HFFc6 (cell line): ENCODE results near the gene PPM1E. TPM values are rescaled to one million over a fixed set of nuclear protein-coding genes. Genes with fewer than 3 reads are reported as not detected.

Source experiments
- DNase-seq: peaks from one replicate; pipeline ENCODE4 v3.0.0-alpha.2; 2018
- H3K27ac Mint-ChIP-seq: 2 replicates; pipeline ENCODE4 v1.8.0; 2020; ENCODE audit warnings: mild to moderate bottlenecking, mixed read lengths
- H3K27me3 Mint-ChIP-seq: 2 replicates; pipeline ENCODE4 v1.8.0; 2021; ENCODE audit warnings: mild to moderate bottlenecking, moderate library complexity, mixed read lengths; ENCODE audit not compliant: insufficient read depth
- H3K36me3 Mint-ChIP-seq: 2 replicates; pipeline ENCODE4 v1.8.0; 2021; ENCODE audit warnings: low read depth, mixed read lengths
- H3K4me1 Mint-ChIP-seq: 2 replicates; pipeline ENCODE4 v1.8.0; 2020; ENCODE audit warnings: low read depth, mixed read lengths
- H3K4me3 Mint-ChIP-seq: 2 replicates; pipeline ENCODE4 v1.8.0; 2020; ENCODE audit warnings: mild to moderate bottlenecking, moderate library complexity, mixed read lengths
- H3K9me3 Mint-ChIP-seq: 2 replicates; pipeline ENCODE4 v1.8.0; 2020; ENCODE audit warnings: mild to moderate bottlenecking, mixed read lengths
- total RNA-seq, 6 experiments: library from RNA; stranded (reverse); fragmentation: NEBNext Ultra II Directional; extraction: Animal tissue kit (Norgen Biotek cat#: 25700); gene quantifications; 2 replicates in 1 of 6; 3 replicates in 5 of 6; pipeline ENCODE4 v1.2.3, GENCODE V29; 2021
- TF ChIP-seq, protein P1 (sequence below): fragments of 200-600 bp; sonication (generic); IDR thresholded peaks from 2 replicates; pipeline ENCODE4 v1.5.0; 2021; ENCODE audit warnings: antibody characterized with exemption, mild to moderate bottlenecking

PPM1E gene
- total RNA-seq, 6 experiments from 2014 or later = not detected

DNA sequence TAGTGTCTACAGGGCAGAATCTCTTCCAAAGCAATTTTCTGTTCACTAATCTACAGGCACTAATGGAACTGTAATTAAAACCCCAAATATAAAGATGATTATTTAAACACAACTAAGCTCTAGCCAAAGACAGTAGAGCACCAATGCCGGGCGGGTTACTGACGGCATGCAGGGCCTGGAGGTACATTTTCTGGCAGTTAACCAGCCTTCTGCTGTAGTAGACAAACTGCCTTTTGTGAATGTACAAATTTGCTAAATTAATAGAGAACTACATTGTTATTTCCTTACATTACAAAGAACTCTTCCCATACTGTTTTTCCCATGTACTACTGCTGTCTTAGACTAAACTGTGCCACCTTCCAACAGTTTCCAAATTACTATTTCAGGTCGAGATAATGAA, 243.2 kb downstream of the PPM1E start:
- Mint-ChIP-seq H3K27ac (no peak overlapping the region), H3K4me1 (peaks cover 59% of the 10 kb centered on the region)

DNA sequence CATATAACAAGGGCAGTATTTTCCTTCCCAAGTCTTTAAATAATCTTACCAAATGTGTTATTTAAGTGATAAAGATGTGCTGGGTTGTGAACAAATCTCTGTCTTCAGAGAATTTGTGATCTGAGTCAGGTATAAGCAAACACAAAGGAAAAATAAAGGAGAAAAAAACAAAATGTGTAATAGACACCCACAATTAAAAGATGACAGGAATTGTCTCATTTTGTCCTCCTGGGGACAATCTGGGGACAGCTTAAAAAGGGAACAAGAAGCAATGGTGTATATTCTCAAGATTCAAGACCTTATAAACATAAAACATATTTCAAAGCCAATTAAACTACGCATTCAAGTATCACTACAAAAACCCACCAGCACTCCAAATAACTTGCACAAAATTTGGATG, 243.8 kb downstream of the PPM1E start:
- Mint-ChIP-seq H3K36me3 (peaks cover 25% of the 10 kb centered on the region), H3K27me3 (no peaks in the 10 kb centered on the region), H3K4me3 (no peak overlapping the region), H3K9me3 (no peaks in the 10 kb centered on the region), H3K27ac (no peak overlapping the region), H3K4me1 (peaks cover 61% of the 10 kb centered on the region)
- DNase-seq = no peak
- TF ChIP-seq, protein P1, sequence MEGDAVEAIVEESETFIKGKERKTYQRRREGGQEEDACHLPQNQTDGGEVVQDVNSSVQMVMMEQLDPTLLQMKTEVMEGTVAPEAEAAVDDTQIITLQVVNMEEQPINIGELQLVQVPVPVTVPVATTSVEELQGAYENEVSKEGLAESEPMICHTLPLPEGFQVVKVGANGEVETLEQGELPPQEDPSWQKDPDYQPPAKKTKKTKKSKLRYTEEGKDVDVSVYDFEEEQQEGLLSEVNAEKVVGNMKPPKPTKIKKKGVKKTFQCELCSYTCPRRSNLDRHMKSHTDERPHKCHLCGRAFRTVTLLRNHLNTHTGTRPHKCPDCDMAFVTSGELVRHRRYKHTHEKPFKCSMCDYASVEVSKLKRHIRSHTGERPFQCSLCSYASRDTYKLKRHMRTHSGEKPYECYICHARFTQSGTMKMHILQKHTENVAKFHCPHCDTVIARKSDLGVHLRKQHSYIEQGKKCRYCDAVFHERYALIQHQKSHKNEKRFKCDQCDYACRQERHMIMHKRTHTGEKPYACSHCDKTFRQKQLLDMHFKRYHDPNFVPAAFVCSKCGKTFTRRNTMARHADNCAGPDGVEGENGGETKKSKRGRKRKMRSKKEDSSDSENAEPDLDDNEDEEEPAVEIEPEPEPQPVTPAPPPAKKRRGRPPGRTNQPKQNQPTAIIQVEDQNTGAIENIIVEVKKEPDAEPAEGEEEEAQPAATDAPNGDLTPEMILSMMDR = no peak

More for the DNA sequence above, 243.2 kb downstream of the PPM1E start:
- Mint-ChIP-seq H3K4me3 (no peak overlapping the region), H3K9me3 (no peaks in the 10 kb centered on the region), H3K27me3 (no peaks in the 10 kb centered on the region), H3K36me3 (peaks cover 25% of the 10 kb centered on the region)
- no peak for DNase-seq
- TF ChIP-seq, protein P1 = no peak

- no peak for DNase-seq
- Mint-ChIP-seq H3K4me3 (no peak overlapping the region), H3K27me3 (no peaks in the 10 kb centered on the region), H3K36me3 (peaks cover 25% of the 10 kb centered on the region), H3K27ac (no peak overlapping the region), H3K9me3 (no peaks in the 10 kb centered on the region), H3K4me1 (peaks cover 64% of the 10 kb centered on the region)
- TF ChIP-seq, protein P1 = no peak
Measured at GRCh38 chr17:59000022-59000421, 244.4 kb downstream of the PPM1E start.

DNA sequence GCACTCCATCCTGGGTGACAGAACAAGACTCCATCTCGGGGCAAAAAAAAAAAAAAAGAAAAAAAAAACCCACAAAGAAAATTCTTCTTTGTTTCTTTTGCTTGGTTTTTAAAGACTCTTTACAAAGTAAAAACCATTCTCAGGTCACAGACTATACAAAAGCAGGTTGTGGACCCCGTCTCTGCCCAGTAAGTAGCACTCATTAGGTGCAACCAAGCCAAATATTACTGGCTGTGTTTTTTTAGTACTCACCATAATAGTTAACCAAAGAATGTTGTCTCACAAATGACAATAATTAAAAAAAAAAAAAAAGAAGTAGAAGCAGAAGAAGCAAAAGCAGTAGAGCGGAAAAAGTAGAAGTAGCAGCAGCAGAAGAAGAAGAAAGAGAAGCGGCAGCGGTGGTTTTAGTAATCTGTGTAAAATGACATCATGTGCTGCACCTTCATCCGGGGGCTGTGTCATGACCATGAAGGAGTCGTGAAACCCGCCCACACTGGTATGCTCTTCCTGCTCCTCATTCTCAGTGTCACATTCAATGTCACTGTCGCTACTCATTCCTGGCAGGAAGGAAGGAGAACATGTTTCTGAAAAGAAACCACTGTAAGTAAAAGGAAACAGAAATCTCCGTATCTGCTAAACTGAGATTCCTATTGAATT, 245.6 kb downstream of the PPM1E start:
- Mint-ChIP-seq H3K27me3 (no peaks in the 10 kb centered on the region), H3K4me1 (peaks cover 58% of the 10 kb centered on the region), H3K36me3 (peaks cover 25% of the 10 kb centered on the region), H3K27ac (peak overlapping the region; percentile 90), H3K4me3 (peak overlapping the region; percentile 86), H3K9me3 (no peaks in the 10 kb centered on the region)
- peak; percentile 12 for DNase-seq
- TF ChIP-seq, protein P1 = no peak

DNA sequence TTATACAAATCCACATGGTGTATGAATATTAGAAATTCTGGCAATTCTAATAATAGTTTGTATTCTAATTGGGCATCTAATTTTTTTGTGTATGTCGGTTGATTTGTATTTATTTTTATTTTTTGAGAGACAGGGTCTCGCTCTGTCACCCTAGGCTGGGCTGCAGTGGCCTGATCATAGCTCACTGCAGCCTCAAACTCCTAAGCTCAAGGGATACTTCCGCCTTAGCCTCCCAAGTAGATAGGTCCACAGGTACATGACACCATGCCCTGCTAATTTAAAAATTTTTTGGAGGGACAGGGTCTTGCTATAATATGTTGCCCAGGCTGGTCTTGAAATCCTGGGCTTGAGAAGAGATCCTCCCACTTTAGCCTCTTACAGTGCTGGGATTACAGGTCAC, 246.5 kb downstream of the PPM1E start:
- peaks cover 58% of the 10 kb centered on the region for H3K4me1 Mint-ChIP-seq
- H3K27me3 Mint-ChIP-seq = no peaks in the 10 kb centered on the region
- peaks cover 20% of the 10 kb centered on the region for H3K36me3 Mint-ChIP-seq

More for the DNA sequence above, 246.5 kb downstream of the PPM1E start:
- H3K4me3 Mint-ChIP-seq = no peak overlapping the region
- peak overlapping the region; percentile 26; the same call in 1 of the 2 replicates for H3K27ac Mint-ChIP-seq
- no peaks in the 10 kb centered on the region for H3K9me3 Mint-ChIP-seq
- TF ChIP-seq, protein P1 = no peak
- no peak for DNase-seq
